Smooth muscle cell (in vitro differentiated cells): Measurements from ENCODE around the gene GNB1L. TPM values are rescaled to one million over a fixed set of nuclear protein-coding genes. Genes with fewer than 3 reads are reported as not detected.
"Not testable (repeated sequence)": the region's sequence is repeated elsewhere in the genome, so short reads cannot be mapped to it uniquely, and the experiment has no call there.

Experiments
- DNase-seq: peaks from one replicate; lab custom pipeline; 2025; ENCODE audit not compliant: unreplicated experiment; lab: John Stamatoyannopoulos, UW
- H2AFZ ChIP-seq: fragments of 200-600 bp; sonication (generic); 2 replicates; pipeline ENCODE4 v1.6.0; 2016; ENCODE audit warnings: antibody characterized with exemption, low read depth, mild to moderate bottlenecking
- H3F3A ChIP-seq: fragments of 200-600 bp; sonication (generic); 2 replicates; pipeline ENCODE4 v1.6.0; 2017; ENCODE audit warnings: antibody characterized with exemption, low read depth
- H3K27ac ChIP-seq: fragments of 200-600 bp; sonication (generic); 2 replicates; pipeline ENCODE4 v1.5.1; 2016; ENCODE audit warnings: low read depth, mild to moderate bottlenecking
- H3K27me3 ChIP-seq: fragments of 200-600 bp; sonication (generic); 2 replicates; pipeline ENCODE4 v1.6.1; 2016; ENCODE audit warnings: low read depth, mild to moderate bottlenecking
- H3K36me3 ChIP-seq: fragments of 200-600 bp; sonication (generic); 2 replicates; pipeline ENCODE4 v1.5.1; 2016; ENCODE audit warnings: low read depth
- H3K4me1 ChIP-seq: fragments of 200-600 bp; sonication (generic); 2 replicates; pipeline ENCODE4 v1.5.1; 2016; ENCODE audit warnings: low read depth
- H3K4me2 ChIP-seq: fragments of 200-600 bp; sonication (generic); 2 replicates; pipeline ENCODE4 v1.6.0; 2016; ENCODE audit warnings: mild to moderate bottlenecking
- H3K4me3 ChIP-seq: fragments of 200-600 bp; sonication (generic); 2 replicates; pipeline ENCODE4 v1.5.1; 2016; ENCODE audit warnings: mild to moderate bottlenecking
- H3K79me2 ChIP-seq: fragments of 200-600 bp; sonication (generic); 2 replicates; pipeline ENCODE4 v1.6.0; 2016; ENCODE audit warnings: low read depth, mild to moderate bottlenecking
- H3K9ac ChIP-seq: fragments of 200-600 bp; sonication (generic); 2 replicates; pipeline ENCODE4 v1.6.0; 2016; ENCODE audit warnings: low read depth
- H3K9me3 ChIP-seq: fragments of 200-600 bp; sonication (generic); replicated peaks from 2 replicates; pipeline ENCODE4 v1.5.1; 2016; ENCODE audit warnings: low read depth
- H4K20me1 ChIP-seq: fragments of 200-600 bp; sonication (generic); 2 replicates; pipeline ENCODE4 v1.6.0; 2016; ENCODE audit warnings: low read depth
- WGBS: methylation state at CpG from one replicate; pipeline ENCODE4 v1.1.7; 2016; ENCODE audit warnings: low lambda C conversion rate; 5-methylcytosine and 5-hydroxymethylcytosine counted together
- polyA plus RNA-seq: library from polyadenylated mRNA; unstranded; fragments of >200 nt; fragmentation: Nextera tagmentation; extraction: Ambion mirVana; gene quantifications from 2 replicates; pipeline ENCODE4 v1.2.1, GENCODE V29; 2016
- total RNA-seq: library from RNA; depleted of rRNA; stranded (reverse); fragments of >200 nt; gene quantifications from 2 replicates; pipeline ENCODE4 v1.2.3, GENCODE V29; 2014
- TF ChIP-seq, protein P1 (sequence below): fragments of 200-600 bp; sonication (generic); IDR thresholded peaks from 2 replicates; pipeline ENCODE4 v1.5.1; 2017; ENCODE audit warnings: borderline replicate concordance, mild to moderate bottlenecking, antibody characterized with exemption; ENCODE audit not compliant: insufficient read depth, poor library complexity, severe bottlenecking

The GNB1L gene
- total and polyA plus RNA-seq, 2 experiments from 2014 or later = 4.1 to 7.4 TPM

DNA sequence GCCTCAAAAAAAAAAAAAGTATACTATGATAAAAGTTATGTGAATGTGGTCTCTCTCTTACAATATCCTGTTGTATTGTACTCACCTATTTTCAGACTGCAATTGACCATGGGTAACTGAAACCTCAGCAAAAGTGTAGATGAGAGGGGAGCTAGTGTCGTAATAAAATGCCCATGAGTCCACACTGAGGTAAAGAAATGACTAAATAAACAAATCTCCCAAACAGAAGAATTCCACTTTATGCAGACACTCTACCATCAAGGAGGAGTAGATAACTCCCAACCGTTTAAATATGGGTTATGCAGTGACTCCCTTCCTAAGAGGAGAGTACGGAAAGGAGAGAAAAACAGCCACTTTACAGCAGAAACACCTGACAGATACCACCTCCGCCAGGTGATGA lies 14.6 kb downstream of the GNB1L start:
- TF ChIP-seq, protein P1, sequence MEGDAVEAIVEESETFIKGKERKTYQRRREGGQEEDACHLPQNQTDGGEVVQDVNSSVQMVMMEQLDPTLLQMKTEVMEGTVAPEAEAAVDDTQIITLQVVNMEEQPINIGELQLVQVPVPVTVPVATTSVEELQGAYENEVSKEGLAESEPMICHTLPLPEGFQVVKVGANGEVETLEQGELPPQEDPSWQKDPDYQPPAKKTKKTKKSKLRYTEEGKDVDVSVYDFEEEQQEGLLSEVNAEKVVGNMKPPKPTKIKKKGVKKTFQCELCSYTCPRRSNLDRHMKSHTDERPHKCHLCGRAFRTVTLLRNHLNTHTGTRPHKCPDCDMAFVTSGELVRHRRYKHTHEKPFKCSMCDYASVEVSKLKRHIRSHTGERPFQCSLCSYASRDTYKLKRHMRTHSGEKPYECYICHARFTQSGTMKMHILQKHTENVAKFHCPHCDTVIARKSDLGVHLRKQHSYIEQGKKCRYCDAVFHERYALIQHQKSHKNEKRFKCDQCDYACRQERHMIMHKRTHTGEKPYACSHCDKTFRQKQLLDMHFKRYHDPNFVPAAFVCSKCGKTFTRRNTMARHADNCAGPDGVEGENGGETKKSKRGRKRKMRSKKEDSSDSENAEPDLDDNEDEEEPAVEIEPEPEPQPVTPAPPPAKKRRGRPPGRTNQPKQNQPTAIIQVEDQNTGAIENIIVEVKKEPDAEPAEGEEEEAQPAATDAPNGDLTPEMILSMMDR = no peak
- WGBS = 90% methylated on average over 4 of the region's 4 CpGs
- Histone ChIP-seq H3K79me2 (no peaks in the 10 kb centered on the region), H3K9ac (no peak overlapping the region), H3K4me3 (no peak overlapping the region), H3K27ac (no peak overlapping the region), H3K9me3 (no peaks in the 10 kb centered on the region), H3K4me2 (no peak overlapping the region), H3K4me1 (no peaks in the 10 kb centered on the region), H4K20me1 (peaks cover 7% of the 10 kb centered on the region), H3F3A (no peaks in the 10 kb centered on the region), H3K36me3 (no peaks in the 10 kb centered on the region), H3K27me3 (no peaks in the 10 kb centered on the region), H2AFZ (no peak overlapping the region)
- no peak for DNase-seq

DNA sequence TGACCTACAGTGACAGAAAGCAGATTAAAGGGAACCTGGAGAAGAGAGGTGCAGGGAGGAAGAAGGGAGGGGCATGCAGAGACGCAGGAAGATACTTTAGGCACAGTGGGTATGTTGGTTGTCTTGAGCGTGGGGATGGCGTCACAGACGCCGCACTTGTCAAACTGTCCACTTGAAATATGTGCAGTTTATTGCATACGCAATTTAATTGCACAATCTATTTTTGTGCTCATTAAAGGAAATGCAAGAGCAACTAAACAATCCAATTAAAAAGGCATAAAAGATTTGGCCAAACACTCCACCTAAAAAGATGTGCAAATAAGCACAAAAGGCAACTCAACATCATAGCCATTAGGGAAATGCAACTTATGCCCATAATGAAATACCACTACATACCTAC lies 16.8 kb downstream of the GNB1L start:
- Histone ChIP-seq H3K4me2 (no peak overlapping the region), H3K27me3 (no peaks in the 10 kb centered on the region), H4K20me1 (peaks cover 7% of the 10 kb centered on the region), H3K36me3 (no peaks in the 10 kb centered on the region), H3K27ac (no peak overlapping the region), H3K4me1 (no peaks in the 10 kb centered on the region), H3F3A (no peaks in the 10 kb centered on the region), H3K4me3 (no peak overlapping the region), H3K9ac (no peak overlapping the region), H3K9me3 (no peaks in the 10 kb centered on the region), H3K79me2 (no peaks in the 10 kb centered on the region), H2AFZ (no peak overlapping the region)
- DNase-seq = no peak
- 94% methylated on average over 6 of the region's 6 CpGs for WGBS
- TF ChIP-seq, protein P1 = no peak

DNA sequence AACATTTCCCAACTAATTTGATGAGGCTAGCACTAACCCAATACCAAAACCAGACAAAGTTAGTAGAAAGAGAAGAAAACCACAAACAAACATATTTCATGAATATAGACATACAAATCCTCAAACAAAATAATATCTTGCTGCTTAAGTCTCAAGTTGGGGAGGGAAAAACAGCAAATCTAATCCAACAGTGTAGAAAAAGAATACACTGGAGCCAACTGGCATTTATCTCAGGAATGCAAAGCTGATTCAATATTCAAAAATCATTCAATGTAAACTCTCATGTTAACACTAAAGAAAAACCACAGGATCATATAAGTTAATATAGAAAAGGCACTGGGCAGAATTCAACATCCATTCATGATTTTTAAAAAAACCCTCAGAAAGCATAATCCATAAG lies 18.2 kb downstream of the GNB1L start:
- H3K9ac ChIP-seq = no peak overlapping the region
- H3K27ac ChIP-seq = no peak overlapping the region
- no peak overlapping the region for H2AFZ ChIP-seq
- no peaks in the 10 kb centered on the region for H3K4me1 ChIP-seq
- peaks cover 4% of the 10 kb centered on the region for H4K20me1 ChIP-seq
- TF ChIP-seq, protein P1 = no peak
- no peaks in the 10 kb centered on the region for H3K9me3 ChIP-seq
- no peaks in the 10 kb centered on the region for H3K27me3 ChIP-seq
- H3K79me2 ChIP-seq = no peaks in the 10 kb centered on the region
- no peaks in the 10 kb centered on the region for H3K36me3 ChIP-seq
- DNase-seq = no peak
- no peaks in the 10 kb centered on the region for H3F3A ChIP-seq
- no peak overlapping the region for H3K4me3 ChIP-seq
- no peak overlapping the region for H3K4me2 ChIP-seq

DNA sequence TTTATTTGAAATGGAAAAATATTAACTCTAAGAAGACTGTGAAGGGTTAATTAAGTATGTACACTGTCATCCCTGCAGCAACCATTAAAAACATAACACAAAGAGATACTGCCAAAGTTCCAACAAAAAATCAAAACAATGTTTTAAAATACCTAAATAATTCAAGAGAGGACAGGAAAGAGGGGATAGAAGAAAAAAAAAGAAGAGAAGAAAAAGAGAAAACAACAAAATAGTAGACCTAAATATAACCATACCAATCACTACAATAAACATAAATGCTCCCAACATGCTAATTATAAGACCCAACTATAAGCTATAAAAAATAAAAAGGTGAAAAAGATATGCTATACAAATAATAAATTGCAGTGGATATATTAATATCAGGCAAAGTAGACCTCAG lies 20.1 kb downstream of the GNB1L start:
- Histone ChIP-seq H4K20me1 (peaks cover 7% of the 10 kb centered on the region), H3K4me2 (no peak overlapping the region), H3F3A (no peaks in the 10 kb centered on the region), H3K4me3 (no peak overlapping the region), H3K9me3 (no peaks in the 10 kb centered on the region), H3K36me3 (no peaks in the 10 kb centered on the region), H3K4me1 (no peaks in the 10 kb centered on the region), H3K27ac (no peak overlapping the region), H3K9ac (no peak overlapping the region), H3K79me2 (no peaks in the 10 kb centered on the region), H2AFZ (no peak overlapping the region), H3K27me3 (no peaks in the 10 kb centered on the region)
- DNase-seq = no peak
- TF ChIP-seq, protein P1 = no peak

DNA sequence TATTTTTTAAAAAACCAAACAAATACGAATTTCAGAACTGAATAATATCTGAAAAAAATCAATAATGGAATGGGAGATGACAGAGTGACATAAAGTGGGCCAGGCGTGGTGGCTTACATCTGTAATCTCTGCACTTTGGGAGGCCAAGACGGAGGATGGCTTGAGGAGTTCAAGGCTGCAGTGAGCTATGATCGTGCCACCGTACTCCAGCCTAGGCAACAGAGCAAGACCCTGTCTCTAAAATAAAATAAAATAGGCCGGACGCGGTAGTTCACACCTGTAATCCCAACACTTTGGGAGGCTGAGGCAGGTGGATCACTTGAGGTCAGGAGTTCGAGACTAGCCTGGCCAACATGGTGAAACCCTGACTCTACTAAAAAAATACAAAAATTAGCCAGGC lies 21.3 kb downstream of the GNB1L start:
- not testable (repeated sequence) for H3K9me3 ChIP-seq, H3K4me2 ChIP-seq, H4K20me1 ChIP-seq, H3K36me3 ChIP-seq, H3F3A ChIP-seq, H3K4me3 ChIP-seq, H3K27me3 ChIP-seq, DNase-seq, H3K79me2 ChIP-seq, H2AFZ ChIP-seq, H3K9ac ChIP-seq, H3K4me1 ChIP-seq, H3K27ac ChIP-seq
- 97% methylated on average over 9 of the region's 9 CpGs for WGBS
